MV-4-11 (cell line): ENCODE measurements around the gene HPS5.
"Not testable (repeated sequence)": the region's sequence is repeated elsewhere in the genome, so short reads cannot be mapped to it uniquely, and the experiment has no call there.

ENCODE experiments used
- DNase-seq: peaks from one replicate; lab custom pipeline; 2025; lab: John Stamatoyannopoulos, UW

HPS5 gene

GRCh38 chr11:18271206-18271605 lies 50.7 kb downstream of the HPS5 start:
- no peak for DNase-seq

- no peak for DNase-seq
Observed at GRCh38 chr11:18270102-18270501, 51.8 kb downstream of the HPS5 start.

GRCh38 chr11:18269252-18269651 lies 52.7 kb downstream of the HPS5 start:
- DNase-seq, result not testable (repeated sequence)

GRCh38 chr11:18267335-18268133 lies 54.4 kb downstream of the HPS5 start:
- DNase-seq, result not testable (repeated sequence)

GRCh38 chr11:18265949-18266348 lies 56.0 kb downstream of the HPS5 start, which contains the start of gene SAA1:
Gene SAA1, plus strand, starts transcription at chr11:18266264. Its CDS starts 624 bp downstream, at chr11:18266888.
- no peak for DNase-seq

- DNase-seq, result no peak
Observed at GRCh38 chr11:18264677-18265555, 57.0 kb downstream of the HPS5 start.

GRCh38 chr11:18264035-18264434 lies 57.9 kb downstream of the HPS5 start:
- no peak for DNase-seq

- not testable (repeated sequence) for DNase-seq
Observed at GRCh38 chr11:18262681-18263350, 59.1 kb downstream of the HPS5 start.

GRCh38 chr11:18261721-18262120 lies 60.2 kb downstream of the HPS5 start:
- DNase-seq, result no peak

GRCh38 chr11:18259259-18259658 lies 62.7 kb downstream of the HPS5 start:
- DNase-seq, result no peak

- no peak for DNase-seq
Observed at GRCh38 chr11:18254781-18255361, 67.1 kb downstream of the HPS5 start.

GRCh38 chr11:18253778-18254338 lies 68.1 kb downstream of the HPS5 start:
- DNase-seq, result no peak

GRCh38 chr11:18253233-18253632 lies 68.7 kb downstream of the HPS5 start:
- DNase-seq, result no peak

- no peak for DNase-seq
Observed at GRCh38 chr11:18248561-18248960, 73.4 kb downstream of the HPS5 start, which contains the start of gene SAA2. Gene SAA2, minus strand, starts transcription at chr11:18248668. Its CDS starts 657 bp downstream, at chr11:18248011.

- not testable (repeated sequence) for DNase-seq
Observed at GRCh38 chr11:18247191-18247581, 74.8 kb downstream of the HPS5 start.

GRCh38 chr11:18246379-18247190 lies 75.4 kb downstream of the HPS5 start:
- DNase-seq, result peak; percentile 70

- no peak for DNase-seq
Observed at GRCh38 chr11:18245396-18245795, 76.5 kb downstream of the HPS5 start.

GRCh38 chr11:18243783-18244362 lies 78.1 kb downstream of the HPS5 start:
- DNase-seq, result peak; percentile 69

GRCh38 chr11:18239655-18240054 lies 82.3 kb downstream of the HPS5 start:
- no peak for DNase-seq

- DNase-seq, result no peak
Observed at GRCh38 chr11:18236664-18237356, 85.1 kb downstream of the HPS5 start, which contains the start of gene SAA4. Gene SAA4, minus strand, starts transcription at chr11:18236802. Its CDS starts 876 bp downstream, at chr11:18235926.
